Lung (tissue), 12 donors: ENCODE results near the gene APBB2. TPM values are rescaled to one million over a fixed set of nuclear protein-coding genes. Genes with fewer than 3 reads are reported as not detected.

Experiments
- ATAC-seq: fragments of 200-7000 bp; cut with Tn5 transposase; one replicate; pipeline ENCODE4 v1.9.1; 2020; ENCODE audit warnings: moderate number of reproducible peaks; ENCODE audit not compliant: insufficient read depth, low FRiP score
- DNase-seq, 3 donors: peaks; one replicate each; pipeline ENCODE4 v3.0.0-alpha.2; 2013 to 2017
- H3K27ac ChIP-seq, 2 donors: one replicate each; pipeline ENCODE4 v1.5.1; 2013; ENCODE audit warnings: mild to moderate bottlenecking in 2 of 2, moderate library complexity in 2 of 2, control low read depth in 1 of 2, inconsistent platforms in 1 of 2, low read depth in 1 of 2, low read length in 1 of 2
- H3K27me3 ChIP-seq, 3 donors: one replicate each; pipeline ENCODE4 v1.5.1; 2013; ENCODE audit warnings: low read length in 2 of 3; ENCODE audit not compliant: control insufficient read depth in 3 of 3, insufficient read depth in 3 of 3
- H3K36me3 ChIP-seq, 4 donors: one replicate each; pipeline ENCODE4 v1.5.1; 2013; ENCODE audit warnings: low read length in 4 of 4, mild to moderate bottlenecking in 1 of 4, moderate library complexity in 1 of 4; ENCODE audit not compliant: control insufficient read depth in 4 of 4, insufficient read depth in 4 of 4
- H3K4me1 ChIP-seq, 5 donors: one replicate each; pipeline ENCODE4 v1.5.1; 2013; ENCODE audit warnings: low read length in 5 of 5, mild to moderate bottlenecking in 2 of 5, moderate library complexity in 1 of 5; ENCODE audit not compliant: control insufficient read depth in 5 of 5, insufficient read depth in 5 of 5
- H3K4me3 ChIP-seq: one replicate; pipeline ENCODE4 v1.5.1; 2013; ENCODE audit warnings: mild to moderate bottlenecking, control low read depth, moderate library complexity
- H3K9ac ChIP-seq, 2 donors: one replicate each; pipeline ENCODE4 v1.5.1; 2013; ENCODE audit warnings: low read length in 2 of 2, control low read depth in 1 of 2; ENCODE audit not compliant: insufficient read depth in 1 of 2
- H3K9me3 ChIP-seq, 4 donors: one replicate each; pipeline ENCODE4 v1.5.1; 2013; ENCODE audit warnings: low read length in 3 of 4, mild to moderate bottlenecking in 1 of 4, moderate library complexity in 1 of 4; ENCODE audit not compliant: control insufficient read depth in 4 of 4, insufficient read depth in 3 of 4
- CTCF ChIP-seq: IDR thresholded peaks from 2 replicates; pipeline ENCODE4 v1.5.1; 2012; ENCODE audit warnings: mild to moderate bottlenecking; ENCODE audit errors: control extremely low read depth, extremely low read depth
- WGBS, 2 donors: extraction: QIAGEN DNeasy Blood & Tissue Kit; methylation state at CpG; one replicate each; pipeline ENCODE4 v1.1.7; 2013; 5-methylcytosine and 5-hydroxymethylcytosine counted together
- polyA plus RNA-seq, 2 donors: library from polyadenylated mRNA; stranded (reverse); fragments of 200-250 nt; gene quantifications; one replicate each; pipeline ENCODE4 v1.2.1, GENCODE V29; 2013
- total RNA-seq, 2 donors: library from RNA; depleted of rRNA in 1 of 2; stranded (reverse); fragments of >200 nt in 1 of 2; gene quantifications; one replicate each; pipeline ENCODE4 v1.2.1, GENCODE V29; 2014 to 2021
- donor health status: control.
- donor health status: control.
- donor health status: Bipolar disorder and iron deficiency.
- donor health status: healthy.
- donor health status: DM: yes; HTN: yes; CAD: no.

The APBB2 gene
- total and polyA plus RNA-seq, 4 donors: 13.3 to 99.0 (median 40.4) TPM

DNA sequence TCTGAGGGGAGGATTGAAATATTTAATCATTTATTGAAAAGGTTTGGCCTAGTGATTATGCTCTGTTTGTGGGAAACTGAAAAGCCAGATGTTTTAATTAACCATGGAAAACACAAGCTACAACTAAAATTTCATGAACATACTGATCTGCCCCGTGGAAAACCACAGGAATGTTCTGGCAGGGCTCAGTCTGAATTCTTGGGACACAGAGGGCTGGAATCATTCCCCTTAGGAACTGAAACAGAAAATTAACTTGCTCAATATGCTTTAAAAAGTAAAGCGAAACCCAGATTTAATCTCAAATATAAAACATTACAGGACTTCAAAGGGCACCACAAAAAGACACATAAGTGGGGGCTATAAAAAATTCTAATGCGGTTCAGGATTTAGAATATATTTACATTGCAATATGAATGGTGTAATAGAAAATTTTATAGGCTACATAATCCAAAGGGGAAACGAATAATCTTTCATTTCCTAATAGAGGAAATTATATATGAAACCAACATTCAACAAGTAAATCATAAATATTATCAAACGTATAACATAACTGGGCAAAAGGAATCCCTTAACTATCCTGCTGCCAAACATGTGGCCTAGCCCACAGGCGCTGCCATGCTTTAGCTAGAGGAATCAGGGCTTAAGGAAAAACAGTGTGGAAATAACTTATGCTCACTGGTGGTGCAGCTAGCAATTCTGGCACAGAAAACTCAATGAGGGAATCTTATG, 70.9 kb downstream of the APBB2 start:
- Histone ChIP-seq H3K27ac (peak overlapping the region; percentile 56 to 92), H3K9me3 (no peaks in the 10 kb centered on the region), H3K4me3 (no peak overlapping the region), H3K4me1 (peaks cover 6 to 42% (median 11%) of the 10 kb centered on the region in 5 donors), H3K9ac (peak overlapping the region in 1 of 2 donors; percentile 47), H3K27me3 (no peaks in the 10 kb centered on the region), H3K36me3 (peaks cover 0 to 5% (median under 1%) of the 10 kb centered on the region in 4 donors)
- ATAC-seq: peak; percentile 68
- WGBS, 2 donors: 45 to 65% methylated on average over 6 of the region's 6 CpGs
- no peak for TF ChIP-seq CTCF
- peak; percentile 70 to 88 (median 82) for DNase-seq

- Histone ChIP-seq H3K9ac (peak overlapping the region in 1 of 2 donors; percentile 47), H3K4me3 (no peak overlapping the region), H3K27ac (peak overlapping the region; percentile 56 to 92), H3K4me1 (peaks cover 6 to 42% (median 11%) of the 10 kb centered on the region in 5 donors), H3K9me3 (no peaks in the 10 kb centered on the region), H3K27me3 (no peaks in the 10 kb centered on the region), H3K36me3 (peaks cover 0 to 5% (median under 1%) of the 10 kb centered on the region in 4 donors)
- WGBS, 2 donors: 61 to 71% methylated on average over 10 of the region's 10 CpGs
- DNase-seq (peak in 2 of 3 donors; percentile 63 to 78), ATAC-seq (peak; percentile 23)
- no peak for TF ChIP-seq CTCF
Measured at GRCh38 chr4:41142376-41143310, 71.7 kb downstream of the APBB2 start.

DNA sequence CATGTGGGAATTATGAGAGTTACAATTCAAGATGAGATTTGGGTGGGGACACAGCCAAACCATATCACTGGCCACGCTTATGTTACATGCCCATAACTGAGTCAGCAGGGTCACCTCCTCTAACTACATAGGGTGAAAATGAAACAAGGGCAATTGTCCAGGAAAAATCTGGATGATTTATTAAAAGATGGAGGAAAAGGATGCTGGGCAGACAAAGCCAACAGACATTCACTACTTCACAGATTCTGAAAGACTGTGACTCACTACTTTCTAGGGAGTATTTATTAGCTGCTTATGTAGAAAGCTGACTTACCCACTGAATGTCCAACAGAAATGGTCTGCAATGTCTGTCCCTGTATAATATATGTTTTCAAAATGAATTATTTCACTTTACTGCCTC, 72.4 kb downstream of the APBB2 start:
- peak in 1 of 3 donors; percentile 68 for DNase-seq
- no peak for TF ChIP-seq CTCF
- H3K27me3 ChIP-seq: no peaks in the 10 kb centered on the region
- no peak overlapping the region for H3K4me3 ChIP-seq
- H3K4me1 ChIP-seq: peaks cover 6 to 36% (median 11%) of the 10 kb centered on the region in 5 donors
- peak overlapping the region; percentile 6 to 56 for H3K27ac ChIP-seq
- H3K9me3 ChIP-seq: no peaks in the 10 kb centered on the region
- no peak overlapping the region for H3K9ac ChIP-seq
- ATAC-seq: no peak
- 61 to 85% methylated on average over 1 of the region's 1 CpG for WGBS, 2 donors
- peaks cover 0 to 5% (median under 1%) of the 10 kb centered on the region in 4 donors for H3K36me3 ChIP-seq
